Mucosa of stomach (tissue), 1 donor: ENCODE measurements around the gene SLC8A1.

Source experiments
- H3K27me3 ChIP-seq: one replicate; pipeline ENCODE4 v1.7.0; 2013; ENCODE audit warnings: mild to moderate bottlenecking, low read length; ENCODE audit not compliant: control insufficient read depth, insufficient read depth
- H3K36me3 ChIP-seq: one replicate; pipeline ENCODE4 v1.7.0; 2013; ENCODE audit warnings: low read length; ENCODE audit not compliant: control insufficient read depth, insufficient read depth
- H3K4me1 ChIP-seq: one replicate; pipeline ENCODE4 v1.7.0; 2013; ENCODE audit warnings: mild to moderate bottlenecking, low read length; ENCODE audit not compliant: control insufficient read depth, insufficient read depth
- H3K4me3 ChIP-seq: one replicate; pipeline ENCODE4 v1.7.0; 2013; ENCODE audit warnings: low read length
- H3K9ac ChIP-seq: one replicate; pipeline ENCODE4 v1.7.0; 2013; ENCODE audit warnings: mild to moderate bottlenecking, low read length, moderate library complexity
- H3K9me3 ChIP-seq: one replicate; pipeline ENCODE4 v1.7.0; 2013; ENCODE audit warnings: mild to moderate bottlenecking, low read length, moderate library complexity; ENCODE audit not compliant: control insufficient read depth
- donor health status: Pancreatic carcinoma.

Gene SLC8A1

DNA sequence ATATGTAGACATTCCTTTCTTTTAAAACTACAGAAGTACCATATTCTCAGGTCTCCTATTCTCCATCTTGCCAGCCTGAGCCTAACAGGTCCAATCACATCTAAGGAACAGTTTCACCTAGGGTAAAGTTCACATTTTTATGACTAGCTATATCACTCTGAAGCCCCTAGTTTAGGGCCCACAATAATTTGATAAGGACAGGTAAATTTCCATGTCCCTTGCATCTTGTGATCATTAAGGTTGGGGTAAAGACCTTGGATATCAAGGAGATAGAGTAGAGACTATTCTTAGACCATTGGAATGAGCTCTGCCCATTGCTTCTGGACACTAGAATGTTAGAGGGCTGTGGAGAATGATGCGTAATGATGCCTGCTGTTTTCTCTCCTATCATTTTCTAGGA lies 185.7 kb downstream of the SLC8A1 start:
- H3K4me1 ChIP-seq = no peaks in the 10 kb centered on the region
- H3K36me3 ChIP-seq = no peaks in the 10 kb centered on the region
- no peak overlapping the region for H3K9ac ChIP-seq

DNA sequence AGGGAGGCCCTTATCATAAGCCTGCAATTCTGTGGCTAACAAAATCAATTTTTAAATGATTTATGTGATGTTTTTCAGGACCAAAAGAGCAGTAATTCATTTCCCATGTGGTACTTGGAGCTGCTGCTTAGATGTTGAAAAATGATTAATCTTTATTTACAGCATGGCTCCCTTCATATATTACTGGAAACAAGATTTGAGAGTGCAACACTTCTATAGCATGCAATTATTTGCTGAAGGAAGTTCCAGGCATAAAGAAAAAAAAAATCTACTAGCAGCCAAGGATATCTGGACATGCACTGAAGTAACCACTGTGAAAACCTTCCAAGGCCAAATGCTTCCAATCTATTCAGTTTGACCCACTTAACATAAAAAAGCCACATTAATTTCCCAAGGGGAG lies 186.3 kb downstream of the SLC8A1 start:
- H3K27me3 ChIP-seq = no peaks in the 10 kb centered on the region
- no peaks in the 10 kb centered on the region for H3K36me3 ChIP-seq
- no peaks in the 10 kb centered on the region for H3K9me3 ChIP-seq
- no peak overlapping the region for H3K4me3 ChIP-seq
- no peaks in the 10 kb centered on the region for H3K4me1 ChIP-seq
- H3K9ac ChIP-seq = no peak overlapping the region

More for the DNA sequence above, 185.7 kb downstream of the SLC8A1 start:
- Histone ChIP-seq H3K27me3 (no peaks in the 10 kb centered on the region), H3K9me3 (no peaks in the 10 kb centered on the region), H3K4me3 (no peak overlapping the region)

- Histone ChIP-seq H3K9me3 (no peaks in the 10 kb centered on the region), H3K36me3 (no peaks in the 10 kb centered on the region), H3K9ac (no peak overlapping the region), H3K4me3 (no peak overlapping the region), H3K27me3 (no peaks in the 10 kb centered on the region), H3K4me1 (no peaks in the 10 kb centered on the region)
Observed at GRCh38 chr2:40261042-40261441, 190.8 kb downstream of the SLC8A1 start.

GRCh38 chr2:40260437-40260836 lies 191.5 kb downstream of the SLC8A1 start:
- H3K9me3 ChIP-seq = no peaks in the 10 kb centered on the region
- H3K4me3 ChIP-seq = no peak overlapping the region
- no peaks in the 10 kb centered on the region for H3K27me3 ChIP-seq
- H3K9ac ChIP-seq = no peak overlapping the region
- H3K4me1 ChIP-seq = no peaks in the 10 kb centered on the region
- no peaks in the 10 kb centered on the region for H3K36me3 ChIP-seq

DNA sequence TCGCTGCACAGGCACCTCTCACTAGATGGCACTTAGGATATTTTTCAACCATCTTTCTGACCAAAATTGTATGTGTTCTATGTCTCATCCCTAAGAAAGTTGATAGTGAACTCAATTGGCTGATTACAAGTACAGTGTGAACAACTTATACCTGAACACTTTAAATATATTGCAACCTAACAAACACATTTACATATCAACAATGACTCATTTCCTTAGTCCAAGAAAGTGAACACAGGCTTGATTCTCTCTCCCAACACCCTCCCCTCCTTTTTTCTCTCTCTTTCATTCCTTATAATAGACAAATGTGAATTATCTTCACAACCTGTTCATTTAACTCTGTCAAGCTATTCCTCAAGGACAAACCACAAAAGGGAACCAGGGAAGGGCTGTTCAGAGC lies 192.0 kb downstream of the SLC8A1 start:
- Histone ChIP-seq H3K4me1 (no peaks in the 10 kb centered on the region), H3K9ac (no peak overlapping the region), H3K4me3 (no peak overlapping the region), H3K27me3 (no peaks in the 10 kb centered on the region), H3K36me3 (no peaks in the 10 kb centered on the region), H3K9me3 (no peaks in the 10 kb centered on the region)

- no peaks in the 10 kb centered on the region for H3K36me3 ChIP-seq
- H3K27me3 ChIP-seq = no peaks in the 10 kb centered on the region
- H3K4me1 ChIP-seq = no peaks in the 10 kb centered on the region
Observed at GRCh38 chr2:40258135-40258457, 193.8 kb downstream of the SLC8A1 start.

GRCh38 chr2:40257340-40258134 lies 194.4 kb downstream of the SLC8A1 start:
- H3K4me1 ChIP-seq = no peaks in the 10 kb centered on the region

More at GRCh38 chr2:40258135-40258457, 193.8 kb downstream of the SLC8A1 start:
- Histone ChIP-seq H3K4me3 (no peak overlapping the region), H3K9me3 (no peaks in the 10 kb centered on the region), H3K9ac (no peak overlapping the region)

GRCh38 chr2:40256649-40257048 lies 195.2 kb downstream of the SLC8A1 start:
- no peaks in the 10 kb centered on the region for H3K36me3 ChIP-seq
- no peaks in the 10 kb centered on the region for H3K27me3 ChIP-seq
- peaks cover under 1% of the 10 kb centered on the region for H3K4me1 ChIP-seq
- no peaks in the 10 kb centered on the region for H3K9me3 ChIP-seq
- H3K9ac ChIP-seq = no peak overlapping the region
- no peak overlapping the region for H3K4me3 ChIP-seq

More at GRCh38 chr2:40257340-40258134, 194.4 kb downstream of the SLC8A1 start:
- Histone ChIP-seq H3K27me3 (no peaks in the 10 kb centered on the region), H3K36me3 (no peaks in the 10 kb centered on the region), H3K9me3 (no peaks in the 10 kb centered on the region), H3K4me3 (no peak overlapping the region), H3K9ac (no peak overlapping the region)

DNA sequence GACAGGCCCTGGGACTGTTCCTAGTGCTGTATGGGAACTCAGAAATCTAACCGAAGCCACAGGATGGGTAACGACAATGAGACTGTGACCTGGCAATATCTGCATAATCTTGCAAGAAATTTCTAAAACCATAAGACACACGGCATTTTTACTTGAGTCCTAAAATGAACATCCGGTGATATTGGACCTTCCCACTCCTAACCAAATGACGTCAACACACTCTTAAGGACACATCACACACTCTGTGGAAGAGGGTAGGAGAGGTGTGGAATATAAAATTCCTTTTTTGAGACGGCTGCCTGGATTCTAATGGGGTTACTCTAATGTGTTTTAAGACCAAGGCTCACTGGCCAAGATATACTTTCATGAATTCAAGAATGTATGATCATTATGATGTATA lies 195.9 kb downstream of the SLC8A1 start:
- no peak overlapping the region for H3K4me3 ChIP-seq
- H3K9me3 ChIP-seq = no peaks in the 10 kb centered on the region
- no peaks in the 10 kb centered on the region for H3K27me3 ChIP-seq
- H3K4me1 ChIP-seq = peaks cover 4% of the 10 kb centered on the region
- no peak overlapping the region for H3K9ac ChIP-seq
- no peaks in the 10 kb centered on the region for H3K36me3 ChIP-seq

DNA sequence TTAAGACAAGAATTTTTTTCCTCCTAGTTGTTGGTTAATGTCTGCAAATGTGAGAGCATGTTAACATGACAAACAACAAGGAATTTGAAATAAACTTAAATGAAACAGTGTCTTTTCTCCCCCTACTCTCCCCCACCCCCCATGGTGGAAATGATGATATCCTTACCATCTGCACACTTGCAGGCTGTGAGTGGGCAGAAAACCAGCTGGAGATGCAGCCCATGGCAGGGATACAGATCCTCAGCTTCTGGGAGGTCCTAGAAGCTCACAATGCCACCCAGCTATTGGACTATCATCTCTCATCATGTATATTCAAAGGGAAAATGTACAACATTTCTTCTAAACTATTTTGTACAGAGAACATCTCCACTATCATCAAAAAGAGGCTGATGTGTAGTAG lies 196.8 kb downstream of the SLC8A1 start:
- peaks cover 11% of the 10 kb centered on the region for H3K4me1 ChIP-seq
- H3K4me3 ChIP-seq = no peak overlapping the region
- H3K9me3 ChIP-seq = no peaks in the 10 kb centered on the region
- no peak overlapping the region for H3K9ac ChIP-seq
- no peaks in the 10 kb centered on the region for H3K36me3 ChIP-seq
- H3K27me3 ChIP-seq = no peaks in the 10 kb centered on the region

GRCh38 chr2:40254611-40255010 lies 197.3 kb downstream of the SLC8A1 start:
- H3K4me3 ChIP-seq = no peak overlapping the region
- H3K27me3 ChIP-seq = no peaks in the 10 kb centered on the region
- no peak overlapping the region for H3K9ac ChIP-seq
- no peaks in the 10 kb centered on the region for H3K36me3 ChIP-seq
- no peaks in the 10 kb centered on the region for H3K9me3 ChIP-seq
- H3K4me1 ChIP-seq = peaks cover 11% of the 10 kb centered on the region

DNA sequence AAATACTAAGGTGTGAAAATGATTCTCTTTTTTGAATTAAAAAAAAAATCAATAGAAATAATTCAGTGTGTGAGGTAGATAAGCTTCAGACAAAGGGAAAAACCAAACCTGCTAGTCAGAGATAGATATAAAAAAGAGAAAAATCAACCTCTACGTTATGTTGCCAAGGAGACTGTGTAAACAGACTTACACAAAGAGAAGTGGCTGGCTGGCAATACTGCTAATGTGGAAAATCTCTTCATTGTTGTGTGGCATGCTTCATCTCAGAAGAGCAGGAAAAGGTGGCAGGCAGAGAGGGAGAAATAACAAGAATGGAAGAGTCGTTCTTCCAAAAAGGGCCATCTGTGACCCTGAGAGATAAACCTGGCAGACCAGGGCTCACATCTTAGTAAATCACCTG lies 200.8 kb downstream of the SLC8A1 start:
- Histone ChIP-seq H3K4me3 (no peak overlapping the region), H3K9me3 (no peaks in the 10 kb centered on the region), H3K27me3 (no peaks in the 10 kb centered on the region), H3K4me1 (peaks cover 11% of the 10 kb centered on the region), H3K9ac (no peak overlapping the region), H3K36me3 (no peaks in the 10 kb centered on the region)

DNA sequence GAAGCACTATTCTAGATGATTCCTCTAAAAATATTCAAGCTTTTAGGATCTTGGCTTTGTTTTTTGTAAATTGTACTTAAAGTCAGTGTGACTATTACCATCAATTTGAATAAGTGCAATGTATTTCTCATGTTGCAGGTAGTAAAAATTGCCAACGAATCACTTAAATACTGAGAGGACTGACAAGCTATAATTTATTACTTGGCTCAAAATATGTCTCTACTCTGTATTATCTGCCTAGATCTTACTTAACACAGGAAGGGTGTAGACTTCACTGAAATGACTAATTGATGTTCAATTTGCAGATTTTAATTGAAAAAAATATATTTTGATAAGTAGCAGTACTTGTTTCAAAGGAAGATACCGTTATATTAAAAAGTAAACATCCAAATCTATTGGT lies 202.3 kb downstream of the SLC8A1 start:
- Histone ChIP-seq H3K9ac (no peak overlapping the region), H3K9me3 (no peaks in the 10 kb centered on the region), H3K27me3 (no peaks in the 10 kb centered on the region), H3K4me3 (no peak overlapping the region), H3K36me3 (no peaks in the 10 kb centered on the region), H3K4me1 (peaks cover 13% of the 10 kb centered on the region)
